Tibial artery (tissue), 4 donors: ENCODE results near the gene DMXL1.

Source experiments
- DNase-seq, 2 donors: peaks; one replicate each; pipeline ENCODE4 v3.0.0-alpha.2; 2019
- H3K27ac ChIP-seq, 2 donors: fragments of 200-600 bp; sonication (generic) in 1 of 2; 1 replicate in 1 of 2; 2 replicates in 1 of 2; pipeline ENCODE4 v1.5.1; 2018 to 2019; ENCODE audit warnings: mild to moderate bottlenecking in 1 of 2
- H3K27me3 ChIP-seq, 2 donors: fragments of 200-600 bp; sonication (generic) in 1 of 2; one replicate each; pipeline versions ENCODE4 v1.5.1 to v1.6.0; 2016 to 2019
- H3K36me3 ChIP-seq, 3 donors: fragments of 200-600 bp; sonication (generic) in 2 of 3; one replicate each; pipeline ENCODE4 v1.5.1; 2016 to 2019; ENCODE audit warnings: mild to moderate bottlenecking in 2 of 3
- H3K4me1 ChIP-seq, 4 donors: fragments of 200-600 bp; sonication (generic) in 2 of 4; 1 replicate in 3 of 4; 2 replicates in 1 of 4; pipeline ENCODE4 v1.5.1; 2016 to 2019
- H3K4me3 ChIP-seq, 2 donors: fragments of 200-600 bp; sonication (generic) in 1 of 2; 1 replicate in 1 of 2; 2 replicates in 1 of 2; pipeline ENCODE4 v1.5.1; 2018 to 2019; ENCODE audit warnings: mild to moderate bottlenecking in 2 of 2
- H3K9me3 ChIP-seq, 3 donors: fragments of 200-600 bp; sonication (generic) in 1 of 3; one replicate each; pipeline ENCODE4 v1.5.1; 2016 to 2019
- CTCF ChIP-seq, 2 experiments: fragments of 200-600 bp in 1 of 2; fragments of 450-650 bp in 1 of 2; IDR thresholded peaks; one replicate each; pipeline ENCODE4 v1.5.1; 2017 to 2019; ENCODE audit warnings: antibody characterized with exemption in 2 of 2, mild to moderate bottlenecking in 1 of 2, moderate library complexity in 1 of 2
- intact Hi-C: fragments of 100-400 bp; cut with DNase I; formaldehyde crosslinking; loops from one replicate; pipeline ENCODE4 v1.15.0; 2023; ENCODE audit warnings: low total_unique reads

The DMXL1 gene

GRCh38 chr5:119055294-119055693 is 15.6 kb upstream of the DMXL1 start:
- Histone ChIP-seq H3K4me1 (no peaks in the 10 kb centered on the region), H3K36me3 (no peaks in the 10 kb centered on the region), H3K27me3 (no peaks in the 10 kb centered on the region), H3K4me3 (no peak overlapping the region), H3K9me3 (no peaks in the 10 kb centered on the region), H3K27ac (no peak overlapping the region)
- TF ChIP-seq CTCF (IDR thresholded peaks at IDR 0.05): no peak
- intact Hi-C loops: no loop called here
- DNase-seq: no peak

- Histone ChIP-seq H3K9me3 (no peaks in the 10 kb centered on the region), H3K27me3 (no peaks in the 10 kb centered on the region), H3K36me3 (no peaks in the 10 kb centered on the region), H3K4me3 (no peak overlapping the region), H3K4me1 (no peaks in the 10 kb centered on the region), H3K27ac (no peak overlapping the region)
- TF ChIP-seq CTCF (IDR thresholded peaks at IDR 0.05): no peak
- intact Hi-C loops: no loop called here
- DNase-seq: no peak
Observed at GRCh38 chr5:119058979-119059529, 11.8 kb upstream of the DMXL1 start.

GRCh38 chr5:119059740-119060255 is 11.1 kb upstream of the DMXL1 start:
- H3K9me3 ChIP-seq: no peaks in the 10 kb centered on the region
- H3K27me3 ChIP-seq: no peaks in the 10 kb centered on the region
- no peaks in the 10 kb centered on the region for H3K36me3 ChIP-seq
- H3K4me3 ChIP-seq: no peak overlapping the region
- no peaks in the 10 kb centered on the region for H3K4me1 ChIP-seq
- TF ChIP-seq CTCF (IDR thresholded peaks at IDR 0.05): no peak
- intact Hi-C loops: no loop called here
- H3K27ac ChIP-seq: no peak overlapping the region
- DNase-seq: no peak

- intact Hi-C loops: no loop called here
- no peak overlapping the region for H3K27ac ChIP-seq
- DNase-seq: no peak
Observed at GRCh38 chr5:119063579-119064379, 7.1 kb upstream of the DMXL1 start.

GRCh38 chr5:119067450-119067849 is 3.4 kb upstream of the DMXL1 start:
- no peak for DNase-seq
- intact Hi-C loops: no loop called here
- Histone ChIP-seq H3K4me3 (no peak overlapping the region), H3K27me3 (no peaks in the 10 kb centered on the region), H3K36me3 (no peaks in the 10 kb centered on the region), H3K27ac (no peak overlapping the region), H3K9me3 (no peaks in the 10 kb centered on the region), H3K4me1 (peaks cover 0 to 14% (median 7%) of the 10 kb centered on the region in 4 donors)
- TF ChIP-seq CTCF (IDR thresholded peaks at IDR 0.05): no peak

More at GRCh38 chr5:119063579-119064379, 7.1 kb upstream of the DMXL1 start:
- Histone ChIP-seq H3K4me3 (no peak overlapping the region), H3K4me1 (no peaks in the 10 kb centered on the region), H3K27me3 (no peaks in the 10 kb centered on the region), H3K9me3 (no peaks in the 10 kb centered on the region), H3K36me3 (no peaks in the 10 kb centered on the region)
- no peak for TF ChIP-seq CTCF (IDR thresholded peaks at IDR 0.05)
